ENCODE measurements around the gene TEX2. TPM values are rescaled to one million over a fixed set of nuclear protein-coding genes. Genes with fewer than 3 reads are reported as not detected.

Gene TEX2
- total RNA-seq, 1 experiment from 2014 or later, result 8.5 TPM

DNA sequence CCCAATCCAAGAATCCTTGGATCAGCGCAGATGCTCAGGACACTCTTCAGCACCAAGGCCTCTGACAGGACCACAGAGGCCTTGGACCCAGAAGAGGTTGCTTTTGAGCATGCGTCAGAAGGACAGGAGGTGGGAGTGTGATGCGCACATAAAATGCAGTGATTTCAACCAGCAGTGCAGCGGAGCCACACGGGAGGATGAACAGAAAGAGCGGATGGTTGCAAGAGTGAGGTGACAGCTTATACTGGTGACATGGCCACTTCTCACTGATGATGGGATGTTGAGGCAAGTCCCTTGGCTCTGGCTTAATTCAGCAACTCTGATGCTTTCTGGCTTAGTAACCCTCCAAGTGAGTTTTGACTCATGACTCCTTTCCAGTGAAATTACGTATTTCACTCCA, 107.9 kb downstream of the TEX2 start:
- DNase-seq (ENCODE audit: low read depth), result no peak
- in situ Hi-C loops (cut with HindIII; ENCODE audit: low pct_unique_long_range_greater_than_20kb, low sequenced_read_pairs), result no loop called here

DNA sequence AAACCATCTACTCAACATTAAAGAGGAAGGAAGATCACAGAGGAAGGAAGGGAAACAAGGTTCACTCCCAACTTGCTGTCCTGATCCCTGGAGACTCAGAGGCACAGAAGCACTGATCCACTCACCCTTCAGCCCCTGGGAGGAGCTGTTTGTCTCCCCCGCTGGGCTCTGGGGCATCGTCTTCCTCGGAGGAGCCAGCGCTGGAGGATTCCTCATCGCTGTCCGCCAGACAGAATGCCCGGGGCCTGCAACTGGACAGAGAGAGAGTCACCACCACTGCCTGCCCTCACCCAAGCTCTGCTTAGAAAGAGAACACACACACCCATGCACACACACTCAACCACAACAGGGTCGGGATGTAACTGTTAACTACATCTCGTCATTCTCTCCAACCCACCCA, 108.3 kb downstream of the TEX2 start:
- DNase-seq (ENCODE audit: low read depth), result no peak
- in situ Hi-C loops (cut with HindIII; ENCODE audit: low pct_unique_long_range_greater_than_20kb, low sequenced_read_pairs), result no loop called here

DNA sequence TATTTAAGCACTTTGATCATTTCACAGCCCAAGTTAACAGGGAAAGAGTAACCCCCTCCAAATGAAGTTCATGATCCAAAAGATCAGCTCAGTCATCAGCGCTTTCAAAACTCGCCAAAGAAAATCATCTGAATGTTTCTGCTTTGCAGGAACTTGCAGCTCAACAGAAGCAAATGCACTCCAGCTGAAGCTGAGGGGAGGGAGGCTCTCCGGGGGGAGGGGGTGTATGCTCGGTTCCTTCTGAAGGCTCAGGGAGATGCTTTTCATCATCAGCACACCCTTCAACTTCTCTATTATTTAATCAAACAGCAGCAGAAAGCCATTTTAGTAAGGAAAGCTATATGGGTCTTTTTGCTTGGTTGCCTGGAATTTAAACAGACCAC, 108.8 kb downstream of the TEX2 start:
- no peak for DNase-seq (ENCODE audit: low read depth)
- in situ Hi-C loops (cut with HindIII; ENCODE audit: low pct_unique_long_range_greater_than_20kb, low sequenced_read_pairs), result no loop called here

DNA sequence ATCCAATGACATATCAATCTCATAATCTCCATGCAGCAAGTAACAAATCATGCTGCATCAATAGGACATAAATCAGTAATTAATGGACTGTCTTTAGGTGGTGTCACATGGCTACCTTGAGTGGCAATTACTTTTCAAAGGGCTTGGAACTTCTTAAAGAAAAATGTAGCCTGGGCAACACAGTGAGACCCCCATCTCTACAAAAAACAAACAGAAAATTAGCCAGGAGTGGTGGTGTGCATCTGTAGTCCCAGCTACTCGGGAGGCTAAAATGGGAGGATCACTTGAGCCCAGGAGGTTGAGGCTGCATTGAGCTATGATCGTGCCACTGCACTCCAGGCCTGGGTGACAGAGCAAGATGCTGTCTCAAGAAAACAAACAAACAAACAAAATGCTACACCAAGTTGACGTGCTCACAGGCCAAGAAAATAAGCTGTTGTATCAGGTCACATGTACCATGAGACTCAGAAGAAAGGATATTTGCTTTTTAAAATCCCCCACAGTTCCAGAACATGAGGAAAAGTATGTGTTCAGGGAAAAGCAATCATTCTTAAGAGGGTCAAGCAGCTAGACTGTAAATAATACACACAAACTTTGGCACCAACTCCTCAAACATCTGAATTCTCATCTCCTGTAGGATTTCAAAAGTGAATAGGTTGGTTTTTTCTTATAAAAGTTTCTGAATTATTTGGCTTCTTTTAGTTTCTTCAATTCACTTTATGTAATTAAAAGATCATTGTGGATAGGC, 109.3 kb downstream of the TEX2 start:
- in situ Hi-C loops (cut with HindIII; ENCODE audit: low pct_unique_long_range_greater_than_20kb, low sequenced_read_pairs), result no loop called here
- no peak for DNase-seq (ENCODE audit: low read depth)

DNA sequence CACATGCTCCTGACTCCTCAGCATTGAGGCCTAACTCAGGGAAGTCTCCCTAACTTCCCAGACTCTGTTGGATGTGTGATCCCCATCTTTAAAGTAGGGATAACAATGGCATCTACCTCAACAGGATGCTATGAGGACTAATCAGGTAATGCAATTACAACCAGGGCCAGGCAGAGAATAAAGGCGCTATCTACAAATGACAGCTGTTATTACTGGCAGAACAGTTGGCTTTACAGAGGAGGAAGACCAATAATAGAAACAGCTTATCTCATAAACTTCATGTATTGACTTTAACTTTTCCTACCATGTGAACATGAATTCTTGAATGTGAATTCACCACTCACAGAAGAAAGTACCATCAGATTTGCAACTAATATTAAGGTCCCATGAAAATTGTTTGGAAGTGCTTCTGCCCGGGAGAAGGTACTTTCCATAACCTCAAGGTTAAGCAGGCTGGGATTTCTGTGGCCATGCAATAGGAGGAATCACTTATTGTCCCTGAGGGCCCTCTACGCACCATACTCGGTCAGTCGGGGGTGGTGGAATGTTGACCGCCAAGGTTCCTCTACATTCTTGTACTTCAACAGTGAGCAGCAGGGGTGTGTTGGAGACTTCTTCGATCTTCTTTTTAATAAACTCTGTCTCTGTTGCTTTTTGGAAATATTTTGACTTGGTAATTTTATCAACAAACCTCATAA, 110.5 kb downstream of the TEX2 start:
- no peak for DNase-seq (ENCODE audit: low read depth)
- in situ Hi-C loops (cut with HindIII; ENCODE audit: low pct_unique_long_range_greater_than_20kb, low sequenced_read_pairs), result no loop called here

DNA sequence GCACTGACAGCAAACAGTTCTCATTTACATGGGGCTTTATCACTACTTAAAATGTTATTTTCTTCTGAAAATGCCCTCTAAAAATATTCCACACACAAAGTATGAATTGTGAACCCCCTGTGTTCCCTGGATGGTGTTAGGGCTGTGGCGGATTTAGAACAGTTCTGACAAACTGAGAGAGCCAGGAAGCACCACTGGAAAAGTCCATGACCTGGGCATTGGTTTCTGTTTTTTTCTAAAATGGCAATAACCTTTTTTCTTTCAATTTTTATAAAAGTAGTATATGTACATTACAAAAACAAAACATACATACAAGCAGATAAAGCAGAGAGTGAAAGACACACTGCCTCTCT, 112.1 kb downstream of the TEX2 start:
- no peak for DNase-seq (ENCODE audit: low read depth)
- in situ Hi-C loops (cut with HindIII; ENCODE audit: low pct_unique_long_range_greater_than_20kb, low sequenced_read_pairs), result no loop called here

DNA sequence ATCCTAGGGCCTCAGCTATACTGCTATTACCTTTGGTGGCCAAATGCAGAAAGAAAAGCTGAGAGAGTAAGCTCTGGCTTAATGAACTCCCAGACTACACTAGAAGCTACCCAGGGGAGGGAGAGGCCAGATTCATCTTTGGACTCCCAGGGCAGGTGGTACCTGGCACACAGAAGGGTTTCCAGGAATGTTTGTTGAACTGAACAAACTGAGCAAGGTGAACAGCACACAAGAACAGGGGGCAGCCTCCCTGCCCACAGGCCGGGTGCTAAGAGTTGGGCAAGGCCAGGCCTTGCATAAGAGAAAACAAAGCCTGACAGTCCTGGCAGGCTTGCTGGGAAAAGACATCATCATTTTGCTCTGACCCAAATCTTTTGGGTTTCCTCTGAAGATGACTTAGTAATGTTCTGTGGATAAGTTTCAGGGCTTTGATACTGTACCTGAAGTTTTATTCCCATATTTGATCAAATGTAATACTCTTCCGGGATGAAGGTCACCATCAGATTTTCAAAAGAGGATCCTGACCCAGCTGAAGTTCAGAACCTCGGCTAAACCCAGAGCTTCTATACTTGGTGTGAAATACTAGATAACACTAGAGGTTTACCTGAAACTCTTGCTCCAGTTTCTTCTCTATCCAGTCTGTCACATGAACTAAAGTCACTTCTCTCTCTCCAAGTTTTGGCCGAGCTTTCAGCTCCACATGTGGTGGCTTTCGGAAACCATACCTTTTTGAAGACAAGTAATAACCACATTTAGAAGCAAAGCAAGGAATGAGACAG, 112.6 kb downstream of the TEX2 start:
- DNase-seq (ENCODE audit: low read depth), result no peak
- in situ Hi-C loops (cut with HindIII; ENCODE audit: low pct_unique_long_range_greater_than_20kb, low sequenced_read_pairs), result no loop called here

DNA sequence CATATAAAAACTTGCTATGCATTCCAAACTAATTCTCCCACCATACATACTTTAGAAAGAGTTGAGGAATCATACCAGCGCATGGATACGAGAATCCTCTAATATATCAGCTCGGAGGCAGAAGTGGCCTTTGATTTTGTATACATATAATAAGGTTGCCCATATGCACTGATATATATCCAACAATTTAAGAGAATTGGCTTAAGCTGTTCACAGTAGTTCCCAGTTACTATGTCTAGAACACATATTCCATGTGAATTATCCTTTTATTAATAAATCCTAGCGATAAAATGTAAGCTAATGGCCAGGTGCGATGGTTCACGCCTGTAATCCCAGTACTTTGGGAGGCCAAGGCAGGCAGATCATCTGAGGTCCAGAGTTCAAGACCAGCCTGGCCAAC, 113.9 kb downstream of the TEX2 start:
- in situ Hi-C loops (cut with HindIII; ENCODE audit: low pct_unique_long_range_greater_than_20kb, low sequenced_read_pairs), result no loop called here
- no peak for DNase-seq (ENCODE audit: low read depth)

DNA sequence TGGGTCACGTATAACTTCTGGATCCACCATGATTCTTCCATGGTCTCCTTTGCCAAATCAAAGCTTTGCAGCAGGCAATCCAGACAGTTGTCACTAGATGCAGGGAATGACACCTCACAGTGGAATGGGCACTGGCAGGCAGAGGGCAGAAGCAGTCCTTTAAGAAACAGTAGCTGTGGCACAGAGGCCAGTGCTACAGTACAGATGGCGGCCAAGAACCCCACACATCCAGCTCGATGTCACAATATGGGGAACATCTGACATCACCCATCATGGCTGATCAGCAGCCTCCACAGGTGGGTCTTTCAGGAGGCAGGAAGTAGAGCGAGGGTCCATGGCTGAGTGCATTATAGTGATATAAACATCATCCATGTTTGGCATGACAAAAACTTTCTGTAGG, 114.4 kb downstream of the TEX2 start:
- no peak for DNase-seq (ENCODE audit: low read depth)
- in situ Hi-C loops (cut with HindIII; ENCODE audit: low pct_unique_long_range_greater_than_20kb, low sequenced_read_pairs), result no loop called here

DNA sequence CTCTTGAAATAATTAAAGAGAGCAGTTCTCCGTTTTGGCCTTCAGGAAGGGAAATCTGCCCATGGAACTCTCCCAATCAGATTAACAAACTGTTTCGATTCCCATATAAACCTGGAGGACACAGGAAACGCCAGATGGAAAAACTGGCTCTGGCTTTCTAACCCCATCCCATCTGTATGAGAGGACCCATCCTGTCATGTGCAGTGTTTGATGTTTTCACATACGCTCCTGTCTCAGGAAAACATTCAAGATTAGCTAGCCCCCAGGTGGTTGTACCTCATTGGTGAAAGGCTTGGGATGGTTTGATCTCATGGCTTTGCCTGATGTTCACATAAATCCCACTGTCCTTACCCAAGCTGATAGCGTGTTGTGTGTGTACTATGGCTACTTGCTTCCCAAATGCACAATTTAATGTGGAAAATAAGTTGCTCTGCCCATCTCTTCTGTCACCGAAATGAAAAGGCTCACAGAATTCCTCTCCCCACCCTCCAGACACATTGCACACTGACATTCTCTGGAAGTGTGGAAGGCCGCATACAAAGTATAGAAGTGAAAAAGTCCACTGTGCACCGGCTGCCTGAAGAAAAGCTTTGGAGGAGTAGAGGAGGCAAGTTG, 114.9 kb downstream of the TEX2 start:
- DNase-seq (ENCODE audit: low read depth), result no peak
- in situ Hi-C loops (cut with HindIII; ENCODE audit: low pct_unique_long_range_greater_than_20kb, low sequenced_read_pairs), result no loop called here

DNA sequence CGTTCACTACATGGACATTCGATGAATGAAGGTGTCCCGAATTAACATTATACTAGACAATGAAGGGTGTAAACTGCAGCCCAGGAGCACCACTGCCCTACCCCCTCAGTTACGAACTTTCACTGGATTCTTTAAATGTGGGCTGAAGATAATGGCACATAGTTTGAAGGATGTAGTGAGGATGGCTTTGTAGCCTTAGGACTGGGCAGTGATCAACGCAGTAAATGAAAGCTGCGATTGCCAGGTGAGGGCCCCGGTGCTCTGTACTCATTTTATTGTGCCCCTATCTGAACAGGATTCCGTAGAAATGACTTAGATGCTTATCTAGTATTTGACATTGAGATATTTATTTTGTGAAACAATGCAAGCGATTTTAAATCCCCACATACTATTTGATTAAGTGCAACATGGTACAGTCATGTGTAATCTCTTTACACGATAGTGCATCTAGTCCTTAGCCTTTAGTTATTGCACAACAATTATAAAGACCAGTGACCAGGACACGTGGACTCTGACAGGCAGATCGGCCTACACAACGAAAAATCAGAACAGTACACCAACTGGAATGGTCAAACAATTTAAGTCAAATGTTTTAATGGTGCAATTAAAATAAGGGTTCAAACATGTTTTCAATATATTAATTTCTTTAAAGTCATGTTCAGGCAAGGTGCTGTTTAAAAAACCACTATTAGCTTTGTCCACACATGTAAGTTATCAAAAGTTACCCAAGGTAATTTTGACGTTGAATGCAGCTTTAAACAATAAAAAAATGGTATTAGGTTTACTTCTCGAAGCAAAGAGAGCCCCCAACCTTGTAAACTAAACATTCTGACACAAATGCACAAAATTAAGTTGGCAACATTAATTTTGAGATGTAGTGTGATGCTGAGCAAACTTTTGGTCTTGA, 115.7 kb downstream of the TEX2 start:
- no peak for DNase-seq (ENCODE audit: low read depth)
- in situ Hi-C loops (cut with HindIII; ENCODE audit: low pct_unique_long_range_greater_than_20kb, low sequenced_read_pairs), result no loop called here

DNA sequence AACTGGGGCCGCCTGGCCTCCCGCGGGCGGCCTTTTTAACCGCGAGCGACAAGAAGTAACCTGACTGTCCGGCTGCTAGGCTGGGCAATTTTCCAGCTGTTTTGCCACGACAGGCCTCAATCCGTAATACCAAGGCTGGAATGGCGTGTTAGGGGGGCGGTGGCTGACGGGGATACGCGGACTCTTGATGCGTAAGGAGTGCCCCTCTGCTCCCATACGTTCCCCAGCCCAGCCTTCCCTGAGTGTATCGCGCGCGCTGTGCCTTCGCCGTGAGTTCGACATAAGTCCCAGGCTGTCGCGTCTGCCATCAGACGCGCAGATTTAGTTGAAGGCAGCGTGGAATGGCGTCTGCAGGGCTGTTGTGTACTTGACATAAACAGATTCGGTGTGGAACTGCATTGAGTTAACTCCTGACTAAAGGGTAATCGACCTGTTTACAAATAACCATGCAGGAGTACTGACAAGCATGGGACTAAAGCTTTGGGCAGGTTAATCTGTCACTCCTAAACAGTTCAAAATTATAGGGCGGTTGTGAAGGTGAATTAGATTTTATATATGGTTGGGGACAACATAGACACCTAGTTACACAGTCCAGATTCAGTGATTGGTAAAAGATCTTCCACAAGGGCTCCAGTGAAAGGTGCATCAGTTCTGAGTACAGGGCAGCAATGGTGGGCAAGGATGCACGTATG, 116.5 kb downstream of the TEX2 start:
- in situ Hi-C loops (cut with HindIII; ENCODE audit: low pct_unique_long_range_greater_than_20kb, low sequenced_read_pairs), result no loop called here
- peak; percentile 52 for DNase-seq (ENCODE audit: low read depth)

DNA sequence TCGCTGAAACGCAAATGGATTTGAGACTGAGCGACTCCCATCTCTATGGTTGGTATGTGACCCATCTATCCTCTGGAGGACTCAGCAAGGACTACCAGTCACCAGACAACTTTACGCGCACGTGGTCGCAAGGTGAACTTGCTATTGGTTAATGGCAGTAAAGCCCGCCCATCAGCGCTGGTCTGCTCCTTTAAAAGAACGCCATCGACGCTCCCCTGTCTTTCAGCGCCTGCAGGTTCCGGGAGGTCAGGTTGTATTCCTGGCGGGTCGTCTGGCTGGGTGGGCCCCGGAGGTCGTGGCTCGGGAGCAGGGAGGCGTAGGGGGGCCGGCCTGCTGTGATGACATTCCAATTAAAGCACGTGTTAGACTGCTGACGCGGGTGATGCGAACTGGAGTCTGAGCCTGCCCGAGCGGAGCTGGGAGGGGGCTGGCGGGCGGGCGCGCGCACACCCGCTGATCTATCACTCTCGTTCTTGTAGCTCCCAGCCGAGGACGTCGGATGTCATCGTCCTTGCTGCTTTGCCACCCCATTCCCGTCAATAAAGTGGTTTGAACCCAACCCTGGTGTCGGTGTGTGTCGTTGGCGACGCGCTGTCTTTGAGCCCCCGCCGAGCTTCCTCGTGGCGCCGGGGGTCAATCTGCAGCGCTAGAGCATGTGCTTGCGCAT, 117.2 kb downstream of the TEX2 start:
- in situ Hi-C loops (cut with HindIII; ENCODE audit: low pct_unique_long_range_greater_than_20kb, low sequenced_read_pairs), result no loop called here
- DNase-seq (ENCODE audit: low read depth), result peak; percentile 97

DNA sequence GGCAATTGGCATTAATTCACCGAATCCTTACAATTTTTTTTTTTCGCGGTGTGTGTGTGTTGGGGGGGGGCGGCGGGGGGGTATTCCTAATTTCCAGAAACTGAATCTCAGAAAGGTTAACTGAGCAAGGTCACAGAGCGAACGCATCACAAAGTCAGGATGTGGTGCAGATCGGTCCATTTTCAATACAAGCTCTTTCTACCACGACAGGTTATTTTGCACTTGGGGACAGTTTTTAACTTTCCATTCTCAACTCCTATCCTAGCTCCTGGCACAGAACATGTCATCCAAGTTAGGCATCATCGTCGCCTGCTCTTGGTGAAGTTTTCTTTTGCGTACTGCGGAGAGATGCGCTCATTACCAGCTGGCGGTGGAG, 117.7 kb downstream of the TEX2 start:
- in situ Hi-C loops (cut with HindIII; ENCODE audit: low pct_unique_long_range_greater_than_20kb, low sequenced_read_pairs), result no loop called here
- DNase-seq (ENCODE audit: low read depth), result no peak

DNA sequence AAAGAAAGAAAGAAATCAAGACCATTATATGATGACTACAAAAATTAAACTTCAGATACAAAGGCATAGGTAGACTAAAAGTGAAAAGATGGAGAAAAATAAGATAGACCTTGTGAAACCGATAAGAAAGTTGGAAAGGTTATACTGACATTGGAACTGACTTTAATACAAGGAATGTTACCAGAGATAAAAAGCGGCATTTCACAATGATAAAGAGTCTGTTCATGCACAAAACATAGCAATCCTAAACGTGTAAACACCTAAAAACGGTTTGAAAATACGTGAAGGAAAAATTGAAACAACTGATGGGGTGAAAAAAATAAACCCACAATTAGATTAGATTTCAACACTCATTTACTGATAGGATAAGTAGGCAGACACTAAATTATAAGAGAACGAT, 123.5 kb downstream of the TEX2 start:
- in situ Hi-C loops (cut with HindIII; ENCODE audit: low pct_unique_long_range_greater_than_20kb, low sequenced_read_pairs), result no loop called here
- no peak for DNase-seq (ENCODE audit: low read depth)

DNA sequence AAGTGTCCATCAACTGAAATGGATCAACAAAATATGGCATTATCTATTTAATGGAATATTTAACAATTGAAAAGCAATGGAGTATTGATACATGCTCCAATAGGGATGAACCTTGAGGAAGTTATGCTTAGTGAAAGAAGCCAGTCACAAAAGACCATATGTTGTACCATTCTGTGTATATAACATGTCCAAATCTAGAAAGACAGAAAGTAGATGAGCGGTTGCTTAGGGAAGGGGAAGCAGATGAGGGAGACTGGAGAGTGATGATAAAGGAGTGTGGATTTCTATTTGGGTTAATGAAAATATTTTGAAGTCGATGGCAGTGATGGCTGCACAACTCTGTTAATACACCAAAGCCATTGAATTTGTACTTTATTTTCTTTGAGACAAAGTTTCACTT, 124.6 kb downstream of the TEX2 start:
- no peak for DNase-seq (ENCODE audit: low read depth)
- in situ Hi-C loops (cut with HindIII; ENCODE audit: low pct_unique_long_range_greater_than_20kb, low sequenced_read_pairs), result no loop called here

DNA sequence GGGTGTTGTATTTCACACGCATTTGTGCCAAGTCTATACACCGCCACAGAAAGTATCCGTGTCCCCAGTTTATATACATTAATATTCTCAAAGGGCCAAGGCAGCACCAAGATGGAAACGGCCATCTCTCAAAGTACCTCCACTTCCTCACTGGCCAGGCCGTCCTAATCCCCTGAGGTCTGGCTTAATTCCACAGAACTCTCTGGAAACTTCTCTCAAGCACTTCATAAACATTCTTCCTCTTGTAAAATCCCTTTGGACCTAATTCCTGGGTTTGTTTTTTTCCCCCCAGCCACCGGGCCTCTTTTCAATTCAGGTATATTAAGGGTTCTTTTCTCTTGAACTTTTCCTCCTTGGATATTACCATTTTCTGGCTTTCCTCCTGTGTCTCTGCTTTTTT, 128.1 kb downstream of the TEX2 start:
- in situ Hi-C loops (cut with HindIII; ENCODE audit: low pct_unique_long_range_greater_than_20kb, low sequenced_read_pairs), result no loop called here
- no peak for DNase-seq (ENCODE audit: low read depth)
